Thyroid gland (tissue), 4 donors: ENCODE results near the gene DHCR24.

Experiments
- POLR2A ChIP-seq, 2 donors: fragments of 450-650 bp; IDR thresholded peaks; one replicate each; pipeline ENCODE4 v1.6.1; 2017; ENCODE audit warnings: antibody characterized with exemption in 2 of 2, mild to moderate bottlenecking in 2 of 2, moderate library complexity in 1 of 2
- TF ChIP-seq, protein P1 (sequence below), 6 experiments: fragments of 200-600 bp in 3 of 6; fragments of 450-650 bp in 3 of 6; sonication (generic) in 3 of 6; IDR thresholded peaks; one replicate each; pipeline ENCODE4 v1.5.1; 2016 to 2019; ENCODE audit warnings: antibody characterized with exemption in 6 of 6, mild to moderate bottlenecking in 2 of 6, inconsistent platforms in 1 of 6, moderate library complexity in 1 of 6

DNA sequence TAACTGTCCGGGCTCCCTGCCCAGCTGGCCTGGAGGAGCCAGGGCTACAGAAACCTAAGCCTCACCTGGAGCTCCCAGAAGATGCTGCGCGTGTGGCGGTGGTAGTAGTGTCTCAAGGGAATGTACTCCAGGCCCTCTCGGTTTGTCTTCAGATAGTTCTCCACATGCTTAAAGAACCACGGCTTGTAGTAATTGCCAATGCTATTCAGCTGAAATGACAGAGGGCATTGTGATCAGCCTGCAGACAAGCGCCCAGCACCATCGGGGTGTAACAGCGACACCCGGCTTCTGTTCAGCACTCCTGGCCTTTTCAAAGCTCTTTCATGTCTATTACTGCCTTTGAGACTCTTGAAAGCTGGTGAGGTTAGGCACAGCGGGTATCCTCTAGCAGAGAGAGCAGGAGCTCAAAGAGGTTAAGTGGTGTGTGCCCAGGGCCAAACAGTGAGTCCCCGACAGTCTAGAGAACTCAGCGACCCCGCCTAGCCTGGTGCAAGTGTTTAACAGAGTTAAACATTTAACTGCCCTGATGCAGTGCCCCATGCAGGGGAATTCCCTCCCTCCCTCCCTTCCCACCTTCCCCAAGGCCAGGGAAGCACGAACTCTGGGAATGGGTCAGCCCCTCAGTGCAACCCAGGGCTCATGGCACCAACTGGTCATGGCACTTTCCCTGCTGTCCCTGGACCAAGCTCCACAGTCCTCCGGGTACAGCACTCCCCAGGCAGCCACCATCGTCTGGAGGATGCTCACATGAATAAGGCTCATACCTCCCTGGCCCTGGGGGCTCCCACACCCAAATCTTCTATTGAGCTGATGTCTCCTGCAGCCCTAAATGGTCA lies 21.5 kb downstream of the DHCR24 start:
- TF ChIP-seq, protein P1, sequence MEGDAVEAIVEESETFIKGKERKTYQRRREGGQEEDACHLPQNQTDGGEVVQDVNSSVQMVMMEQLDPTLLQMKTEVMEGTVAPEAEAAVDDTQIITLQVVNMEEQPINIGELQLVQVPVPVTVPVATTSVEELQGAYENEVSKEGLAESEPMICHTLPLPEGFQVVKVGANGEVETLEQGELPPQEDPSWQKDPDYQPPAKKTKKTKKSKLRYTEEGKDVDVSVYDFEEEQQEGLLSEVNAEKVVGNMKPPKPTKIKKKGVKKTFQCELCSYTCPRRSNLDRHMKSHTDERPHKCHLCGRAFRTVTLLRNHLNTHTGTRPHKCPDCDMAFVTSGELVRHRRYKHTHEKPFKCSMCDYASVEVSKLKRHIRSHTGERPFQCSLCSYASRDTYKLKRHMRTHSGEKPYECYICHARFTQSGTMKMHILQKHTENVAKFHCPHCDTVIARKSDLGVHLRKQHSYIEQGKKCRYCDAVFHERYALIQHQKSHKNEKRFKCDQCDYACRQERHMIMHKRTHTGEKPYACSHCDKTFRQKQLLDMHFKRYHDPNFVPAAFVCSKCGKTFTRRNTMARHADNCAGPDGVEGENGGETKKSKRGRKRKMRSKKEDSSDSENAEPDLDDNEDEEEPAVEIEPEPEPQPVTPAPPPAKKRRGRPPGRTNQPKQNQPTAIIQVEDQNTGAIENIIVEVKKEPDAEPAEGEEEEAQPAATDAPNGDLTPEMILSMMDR (IDR thresholded peaks at IDR 0.05), result no peak
- no peak for TF ChIP-seq POLR2A (IDR thresholded peaks at IDR 0.05)
